KMS-11 (cell line): Measurements from ENCODE around the gene CEP83.

Source experiments
- H2AFZ ChIP-seq: fragments of 200-600 bp; sonication (generic); 2 replicates; pipeline ENCODE4 v1.6.1; 2016; ENCODE audit warnings: antibody characterized with exemption, mixed run types, low read depth
- H3K27ac ChIP-seq: fragments of 200-600 bp; sonication (generic); 2 replicates; pipeline ENCODE4 v1.6.1; 2016; ENCODE audit warnings: mild to moderate bottlenecking, mixed run types
- H3K27me3 ChIP-seq: fragments of 200-600 bp; sonication (generic); 2 replicates; pipeline ENCODE4 v1.6.1; 2017; ENCODE audit warnings: mild to moderate bottlenecking, low read depth, mixed run types, moderate library complexity; ENCODE audit not compliant: insufficient read depth
- H3K36me3 ChIP-seq: fragments of 200-600 bp; sonication (generic); 2 replicates; pipeline ENCODE4 v1.6.1; 2017; ENCODE audit warnings: mild to moderate bottlenecking, mixed run types; ENCODE audit not compliant: insufficient read depth
- H3K4me1 ChIP-seq: fragments of 200-600 bp; sonication (generic); 2 replicates; pipeline ENCODE4 v1.6.1; 2016; ENCODE audit warnings: mild to moderate bottlenecking, low read depth, mixed run types; ENCODE audit not compliant: poor library complexity, severe bottlenecking
- H3K4me2 ChIP-seq: fragments of 200-600 bp; sonication (generic); 2 replicates; pipeline ENCODE4 v1.7.0; 2016; ENCODE audit warnings: mild to moderate bottlenecking, mixed run types
- H3K4me3 ChIP-seq: fragments of 200-600 bp; sonication (generic); IDR thresholded peaks from 2 replicates; pipeline ENCODE4 v1.6.1; 2017; ENCODE audit warnings: low read depth, low read length, mixed read lengths; ENCODE audit not compliant: insufficient read depth
- H3K79me2 ChIP-seq: fragments of 200-600 bp; sonication (generic); 2 replicates; pipeline ENCODE4 v1.6.1; 2016; ENCODE audit warnings: low read depth, mixed run types; ENCODE audit not compliant: insufficient read depth
- H3K9ac ChIP-seq: fragments of 200-600 bp; sonication (generic); 2 replicates; pipeline ENCODE4 v1.6.1; 2016; ENCODE audit warnings: mild to moderate bottlenecking, mixed run types
- H4K20me1 ChIP-seq: fragments of 200-600 bp; sonication (generic); 2 replicates; pipeline ENCODE4 v1.6.1; 2016; ENCODE audit warnings: mild to moderate bottlenecking, mixed run types; ENCODE audit not compliant: insufficient read depth
- TF ChIP-seq, protein P1 (sequence below): fragments of 200-600 bp; sonication (generic); conservative IDR thresholded peaks from 2 replicates; pipeline ENCODE4 v1.6.1; 2017; ENCODE audit warnings: low read depth, mild to moderate bottlenecking, antibody characterized with exemption, low read length, moderate library complexity, mixed read lengths

CEP83 gene

DNA sequence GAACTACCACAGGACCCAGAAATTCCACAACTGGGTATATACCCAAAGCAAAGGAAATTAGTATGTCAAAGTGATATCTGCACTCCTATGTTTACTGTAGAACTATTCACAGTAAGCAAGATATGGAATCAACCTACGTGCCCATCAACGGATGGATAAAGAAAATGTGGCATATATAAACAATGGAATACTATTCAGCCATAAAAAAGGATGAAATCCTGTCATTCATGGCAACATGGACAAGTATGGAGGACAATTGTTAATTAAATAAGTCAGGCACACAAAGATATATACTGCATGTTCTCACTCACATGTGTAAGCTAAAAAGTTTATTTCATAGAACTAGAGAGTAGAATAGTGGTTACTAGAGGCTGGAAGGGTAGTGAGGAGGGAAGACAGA, 97.0 kb downstream of the CEP83 start:
- H2AFZ ChIP-seq, result no peak overlapping the region
- no peak overlapping the region for H3K4me2 ChIP-seq
- no peaks in the 10 kb centered on the region for H4K20me1 ChIP-seq
- no peak overlapping the region for H3K9ac ChIP-seq
- no peaks in the 10 kb centered on the region for H3K79me2 ChIP-seq
- no peaks in the 10 kb centered on the region for H3K36me3 ChIP-seq
- H3K4me1 ChIP-seq, result no peaks in the 10 kb centered on the region
- H3K27ac ChIP-seq, result no peak overlapping the region
- TF ChIP-seq, protein P1, sequence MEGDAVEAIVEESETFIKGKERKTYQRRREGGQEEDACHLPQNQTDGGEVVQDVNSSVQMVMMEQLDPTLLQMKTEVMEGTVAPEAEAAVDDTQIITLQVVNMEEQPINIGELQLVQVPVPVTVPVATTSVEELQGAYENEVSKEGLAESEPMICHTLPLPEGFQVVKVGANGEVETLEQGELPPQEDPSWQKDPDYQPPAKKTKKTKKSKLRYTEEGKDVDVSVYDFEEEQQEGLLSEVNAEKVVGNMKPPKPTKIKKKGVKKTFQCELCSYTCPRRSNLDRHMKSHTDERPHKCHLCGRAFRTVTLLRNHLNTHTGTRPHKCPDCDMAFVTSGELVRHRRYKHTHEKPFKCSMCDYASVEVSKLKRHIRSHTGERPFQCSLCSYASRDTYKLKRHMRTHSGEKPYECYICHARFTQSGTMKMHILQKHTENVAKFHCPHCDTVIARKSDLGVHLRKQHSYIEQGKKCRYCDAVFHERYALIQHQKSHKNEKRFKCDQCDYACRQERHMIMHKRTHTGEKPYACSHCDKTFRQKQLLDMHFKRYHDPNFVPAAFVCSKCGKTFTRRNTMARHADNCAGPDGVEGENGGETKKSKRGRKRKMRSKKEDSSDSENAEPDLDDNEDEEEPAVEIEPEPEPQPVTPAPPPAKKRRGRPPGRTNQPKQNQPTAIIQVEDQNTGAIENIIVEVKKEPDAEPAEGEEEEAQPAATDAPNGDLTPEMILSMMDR, result no peak
- H3K27me3 ChIP-seq, result no peaks in the 10 kb centered on the region
- no peak overlapping the region for H3K4me3 ChIP-seq

DNA sequence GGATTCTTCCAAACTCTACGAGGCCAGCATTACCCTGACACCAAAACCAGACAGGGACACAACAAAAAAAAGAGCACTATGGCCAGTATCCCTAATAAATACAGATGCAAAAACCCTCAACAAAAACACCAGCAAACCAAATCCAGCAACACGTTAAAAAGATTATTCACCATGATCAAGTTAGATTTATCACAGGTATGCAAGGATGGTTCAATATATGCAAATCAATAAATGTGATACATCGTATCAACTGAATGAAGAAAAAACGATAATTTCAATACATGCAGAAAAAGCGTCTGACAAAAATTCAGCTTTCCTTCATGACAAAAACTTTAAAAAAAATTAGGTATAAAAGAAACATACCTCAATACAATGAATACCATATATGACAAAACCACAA, 99.9 kb downstream of the CEP83 start:
- H3K9ac ChIP-seq, result no peak overlapping the region
- H3K4me2 ChIP-seq, result no peak overlapping the region
- H3K4me1 ChIP-seq, result no peaks in the 10 kb centered on the region
- no peaks in the 10 kb centered on the region for H4K20me1 ChIP-seq
- H3K27ac ChIP-seq, result no peak overlapping the region
- no peak overlapping the region for H3K4me3 ChIP-seq
- H3K27me3 ChIP-seq, result no peaks in the 10 kb centered on the region
- TF ChIP-seq, protein P1, result no peak
- no peaks in the 10 kb centered on the region for H3K79me2 ChIP-seq
- no peak overlapping the region for H2AFZ ChIP-seq
- H3K36me3 ChIP-seq, result no peaks in the 10 kb centered on the region

DNA sequence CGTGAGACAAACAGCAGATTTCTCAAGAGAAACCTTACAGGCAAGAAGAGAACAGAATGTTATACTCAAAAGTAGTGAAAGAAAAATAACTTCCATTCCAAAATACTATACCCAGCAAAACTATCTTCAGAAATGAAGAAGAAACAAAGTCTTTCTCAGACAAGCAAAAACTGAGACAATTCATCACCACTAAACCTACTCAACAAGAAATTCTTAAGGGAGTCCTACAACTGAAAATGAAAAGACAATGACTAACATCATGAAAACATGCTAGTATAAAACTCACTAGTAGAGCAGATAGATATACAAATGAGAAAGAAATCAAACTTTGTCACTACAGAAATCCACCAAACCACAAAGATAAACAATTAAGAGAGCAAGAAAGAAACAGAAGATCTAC, 106.5 kb downstream of the CEP83 start:
- Histone ChIP-seq H3K9ac (no peak overlapping the region), H3K79me2 (no peaks in the 10 kb centered on the region), H3K27me3 (no peaks in the 10 kb centered on the region), H3K27ac (no peak overlapping the region), H3K4me1 (no peaks in the 10 kb centered on the region), H3K36me3 (no peaks in the 10 kb centered on the region), H3K4me3 (no peak overlapping the region), H4K20me1 (no peaks in the 10 kb centered on the region), H3K4me2 (no peak overlapping the region), H2AFZ (no peak overlapping the region)
- TF ChIP-seq, protein P1, result no peak

DNA sequence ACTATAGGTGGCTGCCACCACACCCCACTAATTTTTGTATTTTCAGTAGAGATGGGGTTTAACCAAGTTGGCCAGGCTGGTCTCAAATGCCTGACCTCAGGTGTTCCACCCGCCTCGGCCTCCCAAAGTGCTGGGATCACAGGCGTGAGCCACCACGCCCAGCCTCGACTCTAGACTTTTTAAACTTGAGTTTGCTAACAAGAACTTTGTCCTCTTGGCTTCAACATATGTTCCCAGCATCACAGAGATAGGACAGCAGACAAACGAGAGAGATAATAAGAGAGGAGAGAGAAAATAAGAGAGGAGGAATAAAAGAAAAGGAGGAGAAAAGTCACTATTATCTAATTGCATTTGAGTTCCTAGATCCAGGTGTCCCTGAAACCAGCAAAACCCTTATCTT, 119.1 kb downstream of the CEP83 start:
- Histone ChIP-seq H3K4me1 (no peaks in the 10 kb centered on the region), H3K27ac (no peak overlapping the region), H3K4me3 (no peak overlapping the region), H3K4me2 (no peak overlapping the region), H2AFZ (no peak overlapping the region), H3K36me3 (no peaks in the 10 kb centered on the region), H3K9ac (no peak overlapping the region), H3K79me2 (no peaks in the 10 kb centered on the region), H3K27me3 (no peaks in the 10 kb centered on the region), H4K20me1 (no peaks in the 10 kb centered on the region)
- TF ChIP-seq, protein P1, result no peak
